ENCODE data around the gene TPK1.
"Not testable (repeated sequence)": the region's sequence is repeated elsewhere in the genome, so short reads cannot be mapped to it uniquely, and the experiment has no call there.

The TPK1 gene

GRCh38 chr7:144805627-144806239 lies 30.1 kb downstream of the TPK1 start:
- H3K27ac ChIP-seq = no peak overlapping the region
- ChIA-PET POLR2A (ENCODE audit: low non-redundant PET) (no interaction called here), CTCF (no interaction called here)
- no peak for DNase-seq (ENCODE audit: low spot score)
- TF ChIP-seq, protein P1, sequence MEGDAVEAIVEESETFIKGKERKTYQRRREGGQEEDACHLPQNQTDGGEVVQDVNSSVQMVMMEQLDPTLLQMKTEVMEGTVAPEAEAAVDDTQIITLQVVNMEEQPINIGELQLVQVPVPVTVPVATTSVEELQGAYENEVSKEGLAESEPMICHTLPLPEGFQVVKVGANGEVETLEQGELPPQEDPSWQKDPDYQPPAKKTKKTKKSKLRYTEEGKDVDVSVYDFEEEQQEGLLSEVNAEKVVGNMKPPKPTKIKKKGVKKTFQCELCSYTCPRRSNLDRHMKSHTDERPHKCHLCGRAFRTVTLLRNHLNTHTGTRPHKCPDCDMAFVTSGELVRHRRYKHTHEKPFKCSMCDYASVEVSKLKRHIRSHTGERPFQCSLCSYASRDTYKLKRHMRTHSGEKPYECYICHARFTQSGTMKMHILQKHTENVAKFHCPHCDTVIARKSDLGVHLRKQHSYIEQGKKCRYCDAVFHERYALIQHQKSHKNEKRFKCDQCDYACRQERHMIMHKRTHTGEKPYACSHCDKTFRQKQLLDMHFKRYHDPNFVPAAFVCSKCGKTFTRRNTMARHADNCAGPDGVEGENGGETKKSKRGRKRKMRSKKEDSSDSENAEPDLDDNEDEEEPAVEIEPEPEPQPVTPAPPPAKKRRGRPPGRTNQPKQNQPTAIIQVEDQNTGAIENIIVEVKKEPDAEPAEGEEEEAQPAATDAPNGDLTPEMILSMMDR (conservative IDR thresholded peaks at IDR 0.05; ENCODE audit: low read depth) = no peak

GRCh38 chr7:144800678-144801436 lies 35.0 kb downstream of the TPK1 start:
- POLR2A ChIA-PET (ENCODE audit: low non-redundant PET) = interaction anchor here (0.6 kb wide), 1 partner anchor 9 kb away, joined by 4 read pairs; no protein-coding TSS in a partner anchor
- H3K27ac ChIP-seq; CTCF ChIA-PET; DNase-seq (ENCODE audit: low spot score): not testable (repeated sequence)

DNA sequence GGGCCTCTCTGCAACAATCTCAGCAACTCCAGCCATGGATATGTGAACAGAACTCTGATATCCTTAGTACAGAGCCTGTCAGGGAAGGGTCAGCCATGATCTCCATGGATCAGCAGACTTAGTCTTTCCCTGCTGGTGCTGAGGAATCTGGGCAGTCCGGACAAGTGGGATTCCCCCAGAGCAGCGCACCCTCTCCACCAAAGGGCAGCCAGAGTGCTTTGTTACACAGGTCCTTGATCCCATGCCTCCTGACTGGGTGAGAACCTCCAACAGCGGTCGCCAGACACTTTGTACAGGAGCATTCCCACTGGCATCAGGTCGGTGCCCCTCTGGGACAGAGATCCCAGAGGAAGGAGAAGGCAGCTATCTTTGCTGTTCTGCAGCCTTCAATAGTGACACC lies 38.9 kb downstream of the TPK1 start:
- no peak for DNase-seq (ENCODE audit: low spot score)
- CTCF ChIA-PET = interaction anchor here (0.8 kb wide), 1 partner anchor 27 kb away, joined by 3 read pairs; no protein-coding TSS in a partner anchor
- H3K27ac ChIP-seq = no peak overlapping the region
- POLR2A ChIA-PET (ENCODE audit: low non-redundant PET) = no interaction called here
- TF ChIP-seq, protein P1 (conservative IDR thresholded peaks at IDR 0.05; ENCODE audit: low read depth) = no peak

DNA sequence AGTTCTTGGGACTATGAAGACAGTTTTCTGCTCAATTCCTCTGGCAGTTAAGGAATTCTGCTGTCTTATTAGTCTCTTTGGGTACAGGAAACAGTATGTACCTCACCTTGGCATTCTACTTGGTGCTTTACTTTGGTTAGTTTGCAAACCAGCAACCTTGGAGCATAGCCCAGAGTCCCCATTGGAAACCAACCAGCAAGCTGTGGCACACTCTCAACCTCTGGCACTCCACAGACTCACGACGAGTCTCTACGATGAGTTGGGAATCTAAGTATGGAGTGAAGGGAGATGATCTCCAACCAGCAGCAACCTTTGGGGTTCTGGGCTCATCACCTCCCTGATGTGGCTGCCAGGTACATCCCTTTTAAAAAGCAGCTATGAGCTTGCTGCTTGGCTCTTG lies 43.8 kb downstream of the TPK1 start:
- POLR2A ChIA-PET (ENCODE audit: low non-redundant PET) = no interaction called here
- CTCF ChIA-PET = no interaction called here
- no peak for DNase-seq (ENCODE audit: low spot score)
- TF ChIP-seq, protein P1 (conservative IDR thresholded peaks at IDR 0.05; ENCODE audit: low read depth) = no peak
- no peak overlapping the region for H3K27ac ChIP-seq

DNA sequence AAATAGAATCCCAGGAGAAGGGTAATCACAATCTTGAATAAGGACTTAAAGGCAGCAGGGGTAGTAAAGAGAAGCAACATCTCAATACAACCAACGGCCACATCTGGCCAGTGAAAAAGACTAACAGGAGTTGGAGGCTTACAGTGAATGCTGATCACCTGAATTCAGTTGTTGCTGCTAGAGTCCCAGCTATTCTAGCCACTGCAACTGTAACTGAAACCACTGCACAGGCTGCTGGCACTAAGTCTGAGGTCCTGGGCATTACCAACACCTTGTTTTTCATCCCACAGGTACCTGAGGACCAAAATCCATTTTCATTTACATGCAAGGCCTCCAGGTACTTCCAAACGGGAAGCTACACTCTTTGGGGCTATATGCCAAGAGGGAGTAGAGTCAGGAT lies 44.4 kb downstream of the TPK1 start:
- TF ChIP-seq, protein P1 (conservative IDR thresholded peaks at IDR 0.05; ENCODE audit: low read depth) = no peak
- DNase-seq (ENCODE audit: low spot score) = no peak
- CTCF ChIA-PET = no interaction called here
- no peak overlapping the region for H3K27ac ChIP-seq
- POLR2A ChIA-PET (ENCODE audit: low non-redundant PET) = interaction anchor here (0.7 kb wide), 1 partner anchor 10 kb away, joined by 4 read pairs; no protein-coding TSS in a partner anchor

GRCh38 chr7:144787127-144787526 lies 48.7 kb downstream of the TPK1 start:
- DNase-seq (ENCODE audit: low spot score) = no peak
- POLR2A ChIA-PET (ENCODE audit: low non-redundant PET) = no interaction called here
- CTCF ChIA-PET = interaction anchor here (0.7 to 1.3 kb wide), 2 partner anchors 48 to 269 kb away, joined by 3 read pairs; no protein-coding TSS in a partner anchor

More at GRCh38 chr7:144787127-144787526, 48.7 kb downstream of the TPK1 start:
- TF ChIP-seq, protein P1 (conservative IDR thresholded peaks at IDR 0.05; ENCODE audit: low read depth) = no peak
- H3K27ac ChIP-seq = no peak overlapping the region
